ENCODE results near the gene SLC2A4. TPM values are rescaled to one million over a fixed set of nuclear protein-coding genes. Genes with fewer than 3 reads are reported as not detected.
A peak's percentile ranks its signal among the peaks of the same experiment; 100 is the strongest.

Gene SLC2A4
- total RNA-seq, 1 donor from 2014 or later: 4.9 TPM

DNA sequence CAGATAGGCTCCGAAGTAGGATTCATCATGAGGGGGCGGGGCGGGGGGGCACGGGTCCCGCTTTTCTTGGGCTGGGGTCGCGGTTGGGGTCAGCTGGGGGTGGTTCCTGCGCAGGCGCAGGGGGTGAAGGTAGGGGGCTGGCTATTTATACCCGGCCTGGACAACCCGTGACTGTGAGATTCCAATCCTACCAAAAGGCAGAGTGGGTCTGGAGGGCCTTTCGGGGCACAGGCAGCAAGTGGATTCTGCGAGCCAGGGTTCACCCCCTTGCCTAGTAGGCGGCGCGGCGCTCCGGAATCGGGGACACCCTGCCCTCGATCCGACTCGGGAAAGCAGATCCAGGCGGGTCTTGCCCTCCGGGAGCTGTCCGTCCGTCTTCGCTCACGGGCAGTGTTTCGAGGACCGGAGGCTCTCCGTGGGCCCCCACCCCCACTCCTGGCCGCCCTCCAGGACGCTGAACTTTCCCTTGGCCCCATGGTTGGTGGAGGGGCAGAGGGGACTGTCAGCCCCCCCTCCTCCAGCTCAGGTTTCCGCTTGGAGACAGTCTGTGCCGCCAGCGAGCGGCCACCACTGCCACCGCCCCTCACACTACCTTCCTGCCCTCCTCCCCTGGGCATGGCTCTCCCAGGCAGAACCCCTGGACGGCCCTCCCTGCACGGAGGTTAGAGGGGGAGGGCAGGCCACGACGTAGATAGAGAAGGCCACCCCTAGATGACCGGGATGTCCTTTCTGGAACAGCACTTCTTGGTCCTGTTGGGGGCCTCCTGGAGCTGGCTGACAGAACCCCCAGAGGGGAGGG lies 634 bp downstream of the SLC2A4 start:
- no peak for DNase-seq (ENCODE audit: low spot score in 2 of 2)
- Histone ChIP-seq H3K36me3 (no peaks in the 10 kb centered on the region), H3K27ac (no peak overlapping the region), H3K4me3 (peak overlapping the region; percentile 56), H3K27me3 (no peaks in the 10 kb centered on the region), H3K4me1 (peaks cover 9 to 16% of the 10 kb centered on the region in 2 donors), H3K9me3 (no peaks in the 10 kb centered on the region)
- TF ChIP-seq CTCF (IDR thresholded peaks at IDR 0.05): no peak
- intact Hi-C loops (cut with DNase I): loop anchor here (1.0 to 2.0 kb wide), 2 partner anchors 30 to 67 kb away; partner anchors contain the start of gene ELP5

GRCh38 chr17:7282752-7283321 lies 1.3 kb downstream of the SLC2A4 start:
- Histone ChIP-seq H3K36me3 (no peaks in the 10 kb centered on the region), H3K9me3 (no peaks in the 10 kb centered on the region), H3K27ac (no peak overlapping the region), H3K27me3 (no peaks in the 10 kb centered on the region), H3K4me1 (peaks cover 9 to 16% of the 10 kb centered on the region in 2 donors), H3K4me3 (peak overlapping the region in 1 of 2 donors; percentile 56)
- intact Hi-C loops (cut with DNase I): no loop called here
- DNase-seq (ENCODE audit: low spot score in 2 of 2): no peak
- no peak for TF ChIP-seq CTCF (IDR thresholded peaks at IDR 0.05)

DNA sequence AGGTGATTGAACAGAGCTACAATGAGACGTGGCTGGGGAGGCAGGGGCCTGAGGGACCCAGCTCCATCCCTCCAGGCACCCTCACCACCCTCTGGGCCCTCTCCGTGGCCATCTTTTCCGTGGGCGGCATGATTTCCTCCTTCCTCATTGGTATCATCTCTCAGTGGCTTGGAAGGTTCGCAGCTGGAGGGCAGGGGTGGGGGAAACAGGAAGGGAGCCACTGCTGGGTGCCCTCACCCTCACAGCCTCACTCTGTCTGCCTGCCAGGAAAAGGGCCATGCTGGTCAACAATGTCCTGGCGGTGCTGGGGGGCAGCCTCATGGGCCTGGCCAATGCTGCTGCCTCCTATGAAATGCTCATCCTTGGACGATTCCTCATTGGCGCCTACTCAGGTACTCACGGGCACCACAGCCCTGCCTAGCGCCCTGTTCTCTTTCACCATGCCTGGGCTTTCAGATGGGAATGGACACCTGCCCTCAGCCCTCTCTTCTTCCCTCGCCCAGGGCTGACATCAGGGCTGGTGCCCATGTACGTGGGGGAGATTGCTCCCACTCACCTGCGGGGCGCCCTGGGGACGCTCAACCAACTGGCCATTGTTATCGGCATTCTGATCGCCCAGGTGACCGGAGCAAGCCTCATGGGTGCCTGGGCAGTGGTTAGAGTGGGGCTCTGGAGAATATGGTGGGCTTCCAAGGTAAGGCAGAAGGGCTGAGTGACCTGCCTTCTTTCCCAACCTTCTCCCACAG lies 2.1 kb downstream of the SLC2A4 start:
- H3K4me1 ChIP-seq: peaks cover 9 to 16% of the 10 kb centered on the region in 2 donors

DNA sequence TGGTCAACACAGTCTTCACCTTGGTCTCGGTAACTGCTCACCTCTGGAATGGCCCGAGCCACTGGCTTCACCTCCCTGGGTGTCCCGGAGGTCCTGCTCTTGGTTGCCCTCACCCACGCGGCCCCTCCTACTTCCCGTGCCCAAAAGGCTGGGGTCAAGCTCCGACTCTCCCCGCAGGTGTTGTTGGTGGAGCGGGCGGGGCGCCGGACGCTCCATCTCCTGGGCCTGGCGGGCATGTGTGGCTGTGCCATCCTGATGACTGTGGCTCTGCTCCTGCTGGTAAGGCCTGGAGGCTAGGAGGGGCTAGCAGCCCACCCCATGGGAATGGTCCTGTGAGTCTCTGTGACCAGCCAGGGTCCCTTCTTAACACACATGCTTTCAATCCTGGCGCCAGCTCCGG lies 3.4 kb downstream of the SLC2A4 start:
- H3K4me3 ChIP-seq: no peak overlapping the region
- H3K4me1 ChIP-seq: peaks cover 9 to 16% of the 10 kb centered on the region in 2 donors
- intact Hi-C loops (cut with DNase I): no loop called here

More for the DNA sequence above, 2.1 kb downstream of the SLC2A4 start:
- TF ChIP-seq CTCF (IDR thresholded peaks at IDR 0.05): no peak
- Histone ChIP-seq H3K27me3 (no peaks in the 10 kb centered on the region), H3K9me3 (no peaks in the 10 kb centered on the region), H3K27ac (no peak overlapping the region), H3K4me3 (no peak overlapping the region), H3K36me3 (no peaks in the 10 kb centered on the region)
- no peak for DNase-seq (ENCODE audit: low spot score in 2 of 2)
- intact Hi-C loops (cut with DNase I): no loop called here

GRCh38 chr17:7285679-7286078 lies 4.2 kb downstream of the SLC2A4 start:
- intact Hi-C loops (cut with DNase I): no loop called here
- no peak for TF ChIP-seq CTCF (IDR thresholded peaks at IDR 0.05)
- Histone ChIP-seq H3K36me3 (no peaks in the 10 kb centered on the region), H3K4me3 (no peak overlapping the region), H3K27me3 (no peaks in the 10 kb centered on the region), H3K27ac (no peak overlapping the region), H3K4me1 (peaks cover 9 to 16% of the 10 kb centered on the region in 2 donors), H3K9me3 (no peaks in the 10 kb centered on the region)
- no peak for DNase-seq (ENCODE audit: low spot score in 2 of 2)

More for the DNA sequence above, 3.4 kb downstream of the SLC2A4 start:
- Histone ChIP-seq H3K36me3 (no peaks in the 10 kb centered on the region), H3K27ac (no peak overlapping the region), H3K9me3 (no peaks in the 10 kb centered on the region), H3K27me3 (no peaks in the 10 kb centered on the region)
- no peak for TF ChIP-seq CTCF (IDR thresholded peaks at IDR 0.05)
- no peak for DNase-seq (ENCODE audit: low spot score in 2 of 2)
